ENCODE results near the gene ABLIM1. TPM values are rescaled to one million over a fixed set of nuclear protein-coding genes. Genes with fewer than 3 reads are reported as not detected.

The ABLIM1 gene
- total RNA-seq, 1 experiment from 2014 or later, result 1.5 TPM

DNA sequence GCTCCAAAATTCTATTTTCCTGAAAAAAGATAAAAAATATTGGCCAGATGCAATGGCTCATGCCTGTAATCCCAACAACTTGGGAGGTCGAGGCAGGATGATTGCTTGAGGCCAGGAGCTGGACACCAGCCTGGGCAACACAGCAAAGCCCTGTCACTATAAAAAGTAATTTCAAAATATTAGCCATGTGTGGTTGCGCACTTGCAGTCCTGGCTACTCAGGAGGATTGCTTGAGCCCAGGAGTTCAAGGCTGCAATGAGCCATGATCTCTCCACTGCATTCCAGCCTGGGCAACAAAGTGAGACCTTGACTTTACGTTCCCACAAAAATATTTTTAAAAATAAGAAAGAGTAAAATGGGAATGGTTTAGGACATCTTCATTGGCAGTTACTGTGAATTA is 149.7 kb downstream of the ABLIM1 start:
- in situ Hi-C loops (cut with HindIII; ENCODE audit: low sequenced_read_pairs), result no loop called here
- DNase-seq (ENCODE audit: low spot score), result no peak

DNA sequence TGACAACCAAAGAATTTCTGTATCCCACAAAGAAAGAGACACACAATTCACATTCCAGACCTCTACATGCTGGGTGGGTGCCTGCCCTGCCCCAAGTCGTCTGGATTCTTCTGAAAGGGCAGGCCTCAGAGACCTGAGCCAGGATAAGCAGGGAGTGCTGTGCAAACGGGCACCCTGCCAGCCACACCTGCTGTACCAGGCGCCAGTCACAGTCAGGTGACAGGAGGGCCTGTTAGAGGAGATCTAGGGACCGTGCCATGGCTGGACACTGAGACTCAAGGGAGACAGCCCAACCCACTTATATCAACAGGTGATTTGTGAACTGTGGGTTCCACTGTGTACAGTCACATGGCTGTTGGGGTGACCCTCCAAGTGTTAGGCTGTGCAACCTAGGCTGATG is 150.6 kb downstream of the ABLIM1 start:
- DNase-seq (ENCODE audit: low spot score), result peak; percentile 89
- in situ Hi-C loops (cut with HindIII; ENCODE audit: low sequenced_read_pairs), result no loop called here

DNA sequence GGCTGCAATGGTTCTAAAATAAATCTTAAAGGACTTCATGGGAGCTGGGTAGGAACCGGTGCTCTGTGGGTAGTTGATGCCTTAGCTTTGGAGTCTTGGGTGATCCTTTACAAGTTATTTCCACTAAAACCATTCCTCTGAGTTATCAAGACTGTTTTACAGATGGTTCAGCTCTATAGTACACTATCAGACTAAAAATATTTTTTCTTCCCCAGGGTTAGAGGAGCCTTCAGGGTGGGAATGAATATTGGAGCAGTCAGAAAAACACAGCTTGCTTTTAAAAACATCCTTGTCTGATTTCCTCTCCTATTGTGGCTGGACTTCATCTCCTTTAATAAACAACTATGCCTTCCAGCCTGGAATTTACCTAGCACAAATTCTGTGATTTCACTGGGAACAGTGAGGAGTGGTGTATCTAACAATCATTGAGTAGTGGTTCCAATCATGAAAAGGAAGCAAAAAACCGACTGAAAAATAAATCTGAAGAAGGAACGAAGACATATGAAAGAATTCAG is 151.1 kb downstream of the ABLIM1 start:
- no peak for DNase-seq (ENCODE audit: low spot score)
- in situ Hi-C loops (cut with HindIII; ENCODE audit: low sequenced_read_pairs), result no loop called here

DNA sequence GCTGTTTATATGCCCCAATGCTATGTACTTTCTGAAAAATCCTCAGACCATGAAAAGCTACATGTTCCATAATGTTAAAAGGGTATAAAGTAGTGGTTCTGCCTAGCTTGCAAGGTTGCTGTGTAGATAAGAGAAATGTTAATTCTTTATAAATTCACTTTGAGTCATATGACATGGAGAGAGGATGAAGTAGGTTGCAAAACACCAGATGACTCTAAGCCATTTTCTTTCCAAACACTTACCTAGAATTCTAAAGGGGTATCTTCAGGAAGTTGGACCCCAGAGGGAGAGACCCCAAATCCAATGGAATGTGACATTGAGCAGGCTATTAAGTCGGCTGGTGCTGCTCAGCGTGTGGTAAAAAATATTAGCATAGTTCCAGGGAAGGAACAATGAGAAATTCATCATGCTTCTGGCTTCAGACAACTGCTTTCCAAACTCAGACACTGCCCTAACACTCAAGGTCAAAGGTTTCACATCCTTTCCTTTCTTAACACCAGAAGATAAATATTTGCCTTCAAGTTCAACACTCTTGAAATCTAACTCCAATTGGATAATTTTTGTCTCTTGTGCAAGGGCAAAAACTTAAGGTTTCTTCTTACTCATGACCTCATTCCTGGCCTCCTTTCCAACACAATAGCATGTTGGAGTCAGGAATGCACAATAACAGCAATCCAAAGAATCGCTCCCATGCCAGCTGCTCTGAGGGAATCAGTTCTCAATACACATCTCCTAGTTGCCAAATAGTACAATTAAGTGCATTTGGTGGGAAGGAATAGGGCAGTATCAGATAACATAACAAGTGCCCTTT is 153.1 kb downstream of the ABLIM1 start:
- in situ Hi-C loops (cut with HindIII; ENCODE audit: low sequenced_read_pairs), result no loop called here
- no peak for DNase-seq (ENCODE audit: low spot score)

DNA sequence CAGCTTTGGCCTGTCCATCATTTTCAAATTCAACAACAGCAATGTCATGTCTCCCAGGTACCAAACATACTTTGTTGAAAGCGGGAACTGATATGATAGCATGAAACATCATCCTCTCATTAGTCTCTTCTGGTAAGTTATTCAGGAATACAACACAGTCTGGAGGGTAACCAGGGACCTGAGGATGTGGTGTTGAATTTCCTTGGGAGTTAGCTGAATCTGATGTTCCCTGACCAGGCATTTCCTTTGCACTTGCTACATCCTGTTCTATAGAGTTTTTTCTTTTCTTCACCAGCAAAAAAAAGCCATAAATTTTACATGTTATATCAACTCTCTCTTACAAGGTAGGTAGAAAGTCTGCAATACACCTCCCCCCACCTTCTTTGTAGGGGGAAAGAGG is 156.0 kb downstream of the ABLIM1 start:
- DNase-seq (ENCODE audit: low spot score), result no peak
- in situ Hi-C loops (cut with HindIII; ENCODE audit: low sequenced_read_pairs), result no loop called here

DNA sequence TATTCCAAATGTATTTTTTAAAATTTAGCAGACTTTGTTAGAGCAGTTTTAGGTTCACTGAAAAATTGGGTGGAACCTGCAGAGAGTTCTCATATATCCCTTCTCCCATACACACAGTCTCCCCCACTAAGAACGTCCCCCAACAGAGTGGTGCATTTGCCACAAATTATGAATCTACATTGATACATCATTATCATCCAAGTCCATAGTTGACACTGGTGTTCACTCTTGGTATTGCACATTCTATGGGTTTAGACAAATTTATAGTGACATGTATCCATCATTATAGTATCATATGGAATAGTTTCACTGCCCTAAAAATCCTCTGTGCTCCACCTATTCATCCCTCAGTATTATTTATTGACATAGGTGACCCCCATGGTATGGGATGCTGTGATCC is 156.4 kb downstream of the ABLIM1 start:
- in situ Hi-C loops (cut with HindIII; ENCODE audit: low sequenced_read_pairs), result no loop called here
- DNase-seq (ENCODE audit: low spot score), result no peak

DNA sequence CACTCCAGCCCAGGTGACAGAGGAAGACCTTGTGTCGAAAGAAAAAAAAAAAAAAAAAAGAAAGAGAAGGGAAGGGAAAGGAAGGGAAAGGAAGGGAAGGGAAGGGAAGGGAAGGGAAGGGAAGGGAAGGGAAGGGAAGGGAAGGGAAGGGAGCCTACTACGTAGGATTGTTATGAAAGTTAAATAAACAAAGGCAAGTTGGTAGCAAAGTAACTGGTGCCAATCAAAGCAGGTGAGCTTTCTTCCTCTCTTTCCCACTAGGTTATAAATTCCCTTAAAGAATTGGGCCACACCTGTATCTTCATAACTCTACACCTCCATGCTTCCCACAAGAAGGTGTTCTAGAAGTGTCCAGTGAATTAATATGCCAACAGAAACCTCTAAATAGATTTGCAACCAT is 157.4 kb downstream of the ABLIM1 start:
- DNase-seq (ENCODE audit: low spot score), result no peak
- in situ Hi-C loops (cut with HindIII; ENCODE audit: low sequenced_read_pairs), result no loop called here

DNA sequence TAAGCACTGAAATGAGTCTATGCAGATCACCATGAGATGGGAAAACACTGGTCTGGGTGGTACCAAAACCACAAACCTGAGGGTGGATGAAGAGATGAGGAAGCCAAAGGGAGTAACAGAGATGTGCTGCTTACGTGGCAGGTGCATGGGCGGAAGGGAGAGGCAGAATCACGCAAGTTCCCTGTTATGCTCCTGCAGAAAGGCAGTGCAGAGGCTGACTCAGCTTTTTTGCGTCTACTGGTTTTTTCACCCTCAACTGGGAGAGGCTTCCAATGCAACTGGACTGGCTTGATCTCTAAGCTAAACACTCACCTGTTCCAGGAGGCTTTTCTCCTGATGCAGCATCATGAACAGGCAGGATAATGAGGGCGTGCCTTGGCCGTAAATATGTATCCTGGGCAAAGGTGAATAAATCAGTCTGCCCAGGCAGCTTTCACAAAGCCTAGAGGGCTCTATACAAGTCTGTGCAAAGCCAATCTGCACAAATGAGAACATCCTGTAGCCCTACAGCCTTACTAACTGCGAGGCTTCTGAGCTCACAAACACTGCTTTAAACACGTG is 158.4 kb downstream of the ABLIM1 start:
- peak; percentile 64 for DNase-seq (ENCODE audit: low spot score)
- in situ Hi-C loops (cut with HindIII; ENCODE audit: low sequenced_read_pairs), result no loop called here

DNA sequence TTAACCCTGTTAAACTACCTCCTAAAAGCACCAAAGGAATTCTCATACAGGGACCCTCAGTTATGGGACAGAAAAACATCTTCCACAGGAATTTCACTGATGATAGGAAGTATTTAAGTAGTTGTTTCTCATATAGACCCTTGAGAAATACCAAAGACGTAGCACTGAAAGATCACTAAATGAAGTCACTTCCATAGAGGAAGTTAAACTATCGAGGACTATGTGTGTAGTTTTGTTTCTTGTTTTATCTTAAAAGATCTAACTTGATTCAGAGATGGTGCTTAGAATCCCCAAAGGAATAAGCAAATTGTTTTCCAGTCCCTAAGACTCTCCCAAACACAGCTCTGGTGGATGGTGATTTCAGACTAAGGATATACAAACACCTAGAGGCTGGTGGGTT is 159.0 kb downstream of the ABLIM1 start:
- in situ Hi-C loops (cut with HindIII; ENCODE audit: low sequenced_read_pairs), result no loop called here
- no peak for DNase-seq (ENCODE audit: low spot score)

DNA sequence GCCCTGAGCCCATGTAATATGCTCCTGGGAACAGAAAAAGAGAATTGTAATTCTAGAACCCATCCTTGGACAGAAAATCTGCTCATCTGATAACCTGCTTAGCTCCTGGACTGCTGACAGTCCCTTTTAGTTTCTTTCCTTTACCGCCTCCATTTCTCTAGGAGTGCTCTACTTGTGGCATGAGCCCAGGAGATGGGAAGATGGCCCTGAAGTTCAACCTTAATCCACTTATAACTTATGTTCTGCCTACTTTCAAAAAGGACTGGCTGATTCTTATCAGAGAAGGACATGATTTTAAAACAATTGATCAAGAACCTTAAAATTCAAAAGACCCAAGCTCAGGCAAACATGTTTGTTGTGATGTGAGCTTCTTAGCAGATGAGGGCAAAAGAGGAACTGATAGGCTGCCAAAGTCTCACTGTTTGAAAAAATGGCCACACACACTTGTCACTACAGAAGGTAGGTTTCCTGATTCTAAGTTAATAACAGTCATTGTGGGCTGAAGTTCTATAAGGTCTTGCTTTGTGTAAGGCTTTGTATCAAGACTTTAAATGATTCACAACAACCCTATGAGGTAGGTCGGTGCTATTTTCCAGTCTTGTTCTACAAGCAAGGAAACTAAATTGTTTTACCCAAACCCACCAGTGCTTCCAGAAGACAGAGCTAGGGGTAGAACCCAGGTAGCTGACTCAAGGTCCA is 159.5 kb downstream of the ABLIM1 start:
- DNase-seq (ENCODE audit: low spot score), result no peak
- in situ Hi-C loops (cut with HindIII; ENCODE audit: low sequenced_read_pairs), result no loop called here

DNA sequence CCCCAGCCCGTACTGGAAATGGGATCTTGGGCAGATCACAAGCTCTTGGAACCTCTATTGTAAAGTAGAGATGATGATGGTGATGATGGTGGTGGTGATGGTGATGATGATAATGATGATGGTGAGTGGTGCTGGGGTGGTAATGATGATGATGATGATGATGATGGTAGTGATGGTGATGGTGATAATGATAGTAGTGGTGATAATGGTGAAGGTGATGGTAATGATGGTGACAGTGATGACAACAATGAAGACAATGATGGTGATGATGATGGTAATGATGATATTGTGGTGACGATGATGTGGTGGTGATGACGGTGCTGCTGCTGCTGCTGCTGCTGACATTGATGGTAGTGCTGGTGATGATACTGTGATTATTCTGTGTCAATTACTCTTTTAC is 162.8 kb downstream of the ABLIM1 start:
- no peak for DNase-seq (ENCODE audit: low spot score)
- in situ Hi-C loops (cut with HindIII; ENCODE audit: low sequenced_read_pairs), result no loop called here

DNA sequence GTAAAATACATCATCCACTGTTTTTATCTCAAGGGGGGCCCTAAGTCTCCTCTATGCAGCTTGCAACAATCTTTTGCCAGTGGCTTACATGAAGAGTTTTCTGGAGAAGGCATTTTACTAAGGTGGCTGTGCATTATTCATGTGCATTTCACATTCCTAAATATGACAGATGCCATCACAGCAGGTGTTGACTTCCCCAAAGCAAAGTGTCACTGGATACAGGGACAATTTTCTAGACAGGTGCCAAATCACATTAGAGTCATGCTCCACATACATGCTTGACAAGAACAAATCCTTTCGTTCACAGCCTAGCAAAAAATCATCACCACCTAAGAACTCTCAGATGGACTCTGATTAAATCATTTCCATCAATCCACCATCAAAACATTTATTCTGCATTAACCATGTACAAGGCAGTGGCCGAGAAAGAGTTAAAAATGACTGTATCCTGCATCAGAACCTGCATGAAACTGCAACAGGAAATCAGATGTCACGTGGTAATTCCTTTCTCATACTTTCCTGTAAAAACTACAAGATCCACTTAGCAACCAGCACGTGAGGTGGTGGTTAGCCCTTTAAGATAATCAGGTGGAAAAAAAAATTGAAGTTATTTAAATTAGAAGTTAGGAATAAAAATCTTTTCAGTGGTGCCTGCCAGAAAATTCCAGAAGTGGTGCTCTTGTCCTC is 165.6 kb downstream of the ABLIM1 start:
- in situ Hi-C loops (cut with HindIII; ENCODE audit: low sequenced_read_pairs), result no loop called here
- DNase-seq (ENCODE audit: low spot score), result peak; percentile 95

DNA sequence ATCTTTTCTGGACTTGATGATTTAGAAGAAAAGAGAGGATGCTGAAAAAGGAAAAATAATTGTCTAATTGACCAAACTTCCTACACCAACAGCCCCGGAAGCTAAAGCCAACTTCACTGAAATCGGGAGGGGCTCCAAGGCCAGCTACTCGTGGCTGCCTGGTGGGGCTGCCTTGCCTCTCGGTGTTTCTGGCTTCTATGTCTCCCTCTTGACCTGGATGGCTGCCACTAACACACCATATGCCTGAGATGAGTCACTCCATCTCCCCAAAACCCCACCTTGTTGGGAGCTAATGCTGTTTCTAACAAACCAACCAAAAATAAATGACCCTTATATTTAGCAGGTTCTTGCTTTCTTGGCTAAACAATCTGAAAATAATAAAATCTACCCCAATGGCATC is 166.1 kb downstream of the ABLIM1 start:
- in situ Hi-C loops (cut with HindIII; ENCODE audit: low sequenced_read_pairs), result no loop called here
- peak; percentile 95 for DNase-seq (ENCODE audit: low spot score)

DNA sequence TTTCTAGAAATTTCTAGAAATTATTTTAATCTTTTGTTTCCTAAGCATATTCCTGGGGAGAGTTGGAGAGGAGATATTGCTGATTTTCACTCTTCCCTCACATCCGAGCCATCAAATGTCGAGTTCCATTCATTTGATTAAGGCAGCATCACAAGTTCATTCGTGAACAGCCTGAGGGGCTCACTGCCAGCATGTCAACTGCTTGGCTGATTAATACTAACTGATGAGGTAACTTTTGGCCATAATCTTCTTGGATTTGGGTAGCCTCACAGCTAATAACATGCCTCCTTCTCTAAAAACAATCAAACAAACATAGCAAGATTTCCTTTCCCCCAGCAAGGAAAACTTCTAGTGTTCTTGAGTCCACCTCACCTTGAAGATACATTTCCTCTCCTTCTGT is 166.7 kb downstream of the ABLIM1 start:
- in situ Hi-C loops (cut with HindIII; ENCODE audit: low sequenced_read_pairs), result no loop called here
- peak; percentile 90 for DNase-seq (ENCODE audit: low spot score)

DNA sequence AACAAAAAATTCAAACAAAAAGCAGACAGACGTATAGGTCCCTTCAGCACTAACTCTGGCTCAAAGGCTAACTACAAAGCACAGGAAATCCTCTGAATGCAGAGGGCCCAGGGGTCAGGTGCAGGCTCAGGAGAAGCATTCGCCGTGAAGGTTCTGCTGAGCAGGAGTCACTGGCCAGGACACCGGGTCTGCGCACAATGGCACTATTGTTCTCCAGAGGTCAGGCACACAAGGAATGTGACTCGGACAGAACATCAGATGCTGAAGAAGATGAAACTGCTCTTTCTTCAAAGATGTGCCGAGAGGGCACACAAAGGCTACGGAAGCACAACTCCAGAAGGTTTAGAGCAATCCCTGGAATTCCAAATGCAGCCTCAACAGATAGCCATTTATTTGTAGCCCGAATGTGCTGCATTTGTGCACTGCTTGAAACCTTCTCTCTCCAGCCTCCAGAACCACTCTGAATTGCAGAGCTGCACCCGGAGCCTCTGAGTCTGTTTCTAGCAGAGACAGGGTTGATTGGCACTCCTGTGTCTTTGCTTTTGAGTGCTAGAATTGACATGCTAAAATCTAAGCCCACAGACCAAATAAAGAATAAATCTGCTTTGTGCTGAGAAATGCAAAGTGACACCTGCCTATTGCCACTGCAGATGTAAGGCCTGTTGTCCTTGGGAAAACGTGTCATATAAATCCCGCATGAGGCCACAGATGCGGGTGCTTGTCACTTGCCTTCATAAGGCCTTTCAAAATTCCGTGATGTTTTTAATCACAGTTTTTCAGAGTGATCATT is 168.4 kb downstream of the ABLIM1 start:
- no peak for DNase-seq (ENCODE audit: low spot score)
- in situ Hi-C loops (cut with HindIII; ENCODE audit: low sequenced_read_pairs), result no loop called here

DNA sequence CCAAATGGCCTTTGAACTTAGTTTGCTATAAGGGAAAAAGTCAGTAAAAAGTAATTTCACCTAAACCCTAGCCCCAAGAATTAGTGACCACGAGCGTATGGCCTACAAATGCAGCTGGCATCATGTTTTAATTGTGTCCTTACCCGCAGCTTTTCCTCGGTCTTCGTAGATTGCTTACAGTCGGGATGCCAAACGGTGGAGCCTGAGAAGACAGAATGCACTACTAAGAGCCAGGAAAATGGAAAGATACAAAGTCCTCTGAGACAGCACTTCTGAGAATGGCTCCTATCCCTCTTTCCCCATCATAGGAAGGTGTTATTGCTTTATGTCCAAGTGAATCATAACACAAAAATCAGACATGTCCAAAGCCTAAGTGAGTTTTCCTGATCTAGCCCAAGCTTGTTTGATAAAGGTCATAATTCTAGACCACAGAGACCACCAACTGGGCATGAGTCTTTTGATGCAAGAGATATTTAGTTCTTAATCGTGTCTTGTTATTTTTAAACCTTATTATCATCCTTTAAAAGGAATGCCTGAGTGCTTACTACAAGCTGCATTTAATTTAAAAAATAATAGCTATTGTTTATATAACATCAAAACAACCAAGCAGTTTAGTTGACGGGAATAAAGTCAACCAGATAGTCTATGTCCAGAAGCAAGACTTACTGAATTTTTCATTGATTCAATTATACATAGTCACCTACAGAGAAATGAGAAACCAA is 170.1 kb downstream of the ABLIM1 start:
- peak; percentile 74 for DNase-seq (ENCODE audit: low spot score)
- in situ Hi-C loops (cut with HindIII; ENCODE audit: low sequenced_read_pairs), result no loop called here

DNA sequence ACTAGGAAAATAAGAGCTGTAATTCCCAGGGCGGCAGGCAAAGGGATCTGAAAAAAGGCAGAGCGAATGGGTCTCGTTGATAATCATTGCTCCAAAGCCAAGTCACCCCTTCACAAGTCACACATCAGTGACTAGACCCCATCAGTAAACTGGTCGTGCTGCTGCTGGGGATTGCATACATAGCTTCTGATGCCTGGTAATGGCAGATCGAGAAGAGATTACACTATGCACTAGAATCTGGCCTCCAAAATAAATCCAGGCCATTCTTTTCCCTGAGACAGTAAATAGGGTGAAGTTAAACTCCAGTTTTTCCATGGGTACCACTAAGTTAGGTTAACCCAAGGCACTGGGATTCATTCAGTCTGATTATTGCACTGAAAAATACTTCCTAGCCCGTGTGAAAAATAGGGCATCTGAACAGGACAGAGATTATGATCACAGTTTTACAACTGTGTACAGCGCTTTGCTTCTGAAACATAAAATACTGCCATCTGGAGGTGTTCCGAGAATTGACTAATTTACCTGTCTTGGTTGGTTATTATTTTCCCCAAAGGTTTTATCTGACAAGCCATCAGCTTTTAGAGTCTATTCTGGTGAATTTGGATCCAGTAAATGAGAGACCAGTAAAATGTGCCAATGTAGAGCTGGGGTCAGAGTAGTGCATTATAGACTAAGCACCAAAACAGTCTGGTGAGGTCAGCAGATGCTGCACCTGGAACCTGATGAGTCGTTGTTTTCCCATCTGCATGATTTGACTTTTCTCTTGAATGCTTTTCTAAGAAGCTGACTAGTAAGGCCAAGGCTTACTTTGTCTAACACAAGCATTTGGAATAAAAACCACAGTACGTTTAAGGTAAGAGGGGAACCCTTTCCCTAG is 170.9 kb downstream of the ABLIM1 start:
- peak; percentile 71 for DNase-seq (ENCODE audit: low spot score)
- in situ Hi-C loops (cut with HindIII; ENCODE audit: low sequenced_read_pairs), result no loop called here
